ENCODE data around the gene NCOR1. TPM values are rescaled to one million over a fixed set of nuclear protein-coding genes. Genes with fewer than 3 reads are reported as not detected.

The NCOR1 gene
- total and polyA plus RNA-seq, 12 donors: 27.0 to 103 (median 74.8) TPM

- 94 to 98% methylated on average over 5 of the region's 5 CpGs for WGBS, 2 donors
- Histone ChIP-seq H3K27me3 (no peaks in the 10 kb centered on the region), H3K4me3 (no peak overlapping the region), H3K9me3 (no peaks in the 10 kb centered on the region), H3K27ac (no peak overlapping the region), H3K36me3 (peaks cover 0 to 99% (median 35%) of the 10 kb centered on the region in 9 donors), H3K4me1 (no peaks in the 10 kb centered on the region)
- no peak for ATAC-seq
- no peak for DNase-seq
- intact Hi-C loops (cut with DNase I): no loop called here
- no peak for TF ChIP-seq CTCF (IDR thresholded peaks at IDR 0.05)
Observed at GRCh38 chr17:16135461-16135860, 79.9 kb downstream of the NCOR1 start.

- no peaks in the 10 kb centered on the region for H3K27me3 ChIP-seq
- WGBS, 2 donors: 91 to 93% methylated on average over 3 of the region's 3 CpGs
- intact Hi-C loops (cut with DNase I): loop anchor here in 1 of 10 donors (2.0 kb wide), 1 partner anchor 27 kb away; no protein-coding TSS in a partner anchor
- H3K4me1 ChIP-seq: no peaks in the 10 kb centered on the region
- no peak for DNase-seq
- no peaks in the 10 kb centered on the region for H3K9me3 ChIP-seq
- peaks cover 0 to 96% (median 21%) of the 10 kb centered on the region in 9 donors for H3K36me3 ChIP-seq
- no peak overlapping the region for H3K4me3 ChIP-seq
- H3K27ac ChIP-seq: no peak overlapping the region
- ATAC-seq: no peak
- no peak for TF ChIP-seq CTCF (IDR thresholded peaks at IDR 0.05)
Observed at GRCh38 chr17:16131593-16131992, 83.7 kb downstream of the NCOR1 start.

GRCh38 chr17:16129441-16130205 lies 85.7 kb downstream of the NCOR1 start:
- Histone ChIP-seq H3K36me3 (peaks cover 0 to 96% (median 11%) of the 10 kb centered on the region in 9 donors), H3K9me3 (no peaks in the 10 kb centered on the region), H3K4me1 (no peaks in the 10 kb centered on the region), H3K27ac (no peak overlapping the region), H3K4me3 (no peak overlapping the region), H3K27me3 (no peaks in the 10 kb centered on the region)
- ATAC-seq (no peak), DNase-seq (no peak)
- TF ChIP-seq CTCF (IDR thresholded peaks at IDR 0.05): no peak
- WGBS, 2 donors: 93 to 94% methylated on average over 6 of the region's 6 CpGs
- intact Hi-C loops (cut with DNase I): loop anchor here in 1 of 10 donors (2.0 kb wide), 1 partner anchor 25 kb away; no protein-coding TSS in a partner anchor

GRCh38 chr17:16123531-16123930 lies 91.8 kb downstream of the NCOR1 start:
- ATAC-seq: no peak
- no peak overlapping the region for H3K27ac ChIP-seq

More at GRCh38 chr17:16123531-16123930, 91.8 kb downstream of the NCOR1 start:
- WGBS, 2 donors: 81 to 87% methylated on average over 3 of the region's 3 CpGs
- no peaks in the 10 kb centered on the region for H3K9me3 ChIP-seq
- H3K4me1 ChIP-seq: peaks cover 0 to 3% (median 0%) of the 10 kb centered on the region in 9 donors
- no peaks in the 10 kb centered on the region for H3K27me3 ChIP-seq
- no peak for TF ChIP-seq CTCF (IDR thresholded peaks at IDR 0.05)
- H3K36me3 ChIP-seq: peaks cover 0 to 97% (median 23%) of the 10 kb centered on the region in 9 donors
- intact Hi-C loops (cut with DNase I): no loop called here
- no peak for DNase-seq
- no peak overlapping the region for H3K4me3 ChIP-seq
